Coronary artery (tissue), 2 donors: ENCODE results near the gene GTPBP10.

Experiments
- DNase-seq: peaks from one replicate; pipeline ENCODE4 v3.0.0-alpha.2; 2017; ENCODE audit warnings: low spot score
- H3K27ac ChIP-seq, 2 donors: fragments of 200-600 bp; sonication (generic); one replicate each; pipeline ENCODE4 v1.5.1; 2016 to 2019
- H3K4me3 ChIP-seq: fragments of 200-600 bp; sonication (generic); 2 replicates; pipeline ENCODE4 v1.5.1; 2016; ENCODE audit warnings: mild to moderate bottlenecking, moderate library complexity
- TF ChIP-seq, protein P1 (sequence below): fragments of 200-600 bp; sonication (generic); IDR thresholded peaks from one replicate; pipeline ENCODE4 v1.5.1; 2019; ENCODE audit warnings: antibody characterized with exemption

GTPBP10 gene

DNA sequence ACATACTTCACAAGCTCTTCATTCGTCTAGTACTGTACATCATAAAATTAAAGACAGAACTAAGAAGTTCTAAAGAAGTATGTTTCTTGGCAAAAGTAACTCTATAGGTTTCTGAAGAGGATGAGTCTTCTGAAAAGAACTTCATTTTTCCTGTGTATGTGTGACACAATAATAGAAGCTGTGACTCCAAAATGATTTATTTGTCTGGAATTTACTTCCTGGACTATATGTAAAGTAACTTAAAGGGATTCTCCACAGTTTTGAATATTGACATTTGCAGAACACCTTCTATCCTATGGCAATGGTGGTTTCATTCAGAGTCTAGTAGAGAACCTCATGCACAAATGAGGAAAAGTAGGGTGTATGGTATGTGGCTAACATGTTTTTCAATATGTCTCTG, 36.9 kb downstream of the GTPBP10 start:
- Histone ChIP-seq H3K4me3 (no peak overlapping the region), H3K27ac (no peak overlapping the region)
- no peak for DNase-seq
- TF ChIP-seq, protein P1, sequence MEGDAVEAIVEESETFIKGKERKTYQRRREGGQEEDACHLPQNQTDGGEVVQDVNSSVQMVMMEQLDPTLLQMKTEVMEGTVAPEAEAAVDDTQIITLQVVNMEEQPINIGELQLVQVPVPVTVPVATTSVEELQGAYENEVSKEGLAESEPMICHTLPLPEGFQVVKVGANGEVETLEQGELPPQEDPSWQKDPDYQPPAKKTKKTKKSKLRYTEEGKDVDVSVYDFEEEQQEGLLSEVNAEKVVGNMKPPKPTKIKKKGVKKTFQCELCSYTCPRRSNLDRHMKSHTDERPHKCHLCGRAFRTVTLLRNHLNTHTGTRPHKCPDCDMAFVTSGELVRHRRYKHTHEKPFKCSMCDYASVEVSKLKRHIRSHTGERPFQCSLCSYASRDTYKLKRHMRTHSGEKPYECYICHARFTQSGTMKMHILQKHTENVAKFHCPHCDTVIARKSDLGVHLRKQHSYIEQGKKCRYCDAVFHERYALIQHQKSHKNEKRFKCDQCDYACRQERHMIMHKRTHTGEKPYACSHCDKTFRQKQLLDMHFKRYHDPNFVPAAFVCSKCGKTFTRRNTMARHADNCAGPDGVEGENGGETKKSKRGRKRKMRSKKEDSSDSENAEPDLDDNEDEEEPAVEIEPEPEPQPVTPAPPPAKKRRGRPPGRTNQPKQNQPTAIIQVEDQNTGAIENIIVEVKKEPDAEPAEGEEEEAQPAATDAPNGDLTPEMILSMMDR: no peak

DNA sequence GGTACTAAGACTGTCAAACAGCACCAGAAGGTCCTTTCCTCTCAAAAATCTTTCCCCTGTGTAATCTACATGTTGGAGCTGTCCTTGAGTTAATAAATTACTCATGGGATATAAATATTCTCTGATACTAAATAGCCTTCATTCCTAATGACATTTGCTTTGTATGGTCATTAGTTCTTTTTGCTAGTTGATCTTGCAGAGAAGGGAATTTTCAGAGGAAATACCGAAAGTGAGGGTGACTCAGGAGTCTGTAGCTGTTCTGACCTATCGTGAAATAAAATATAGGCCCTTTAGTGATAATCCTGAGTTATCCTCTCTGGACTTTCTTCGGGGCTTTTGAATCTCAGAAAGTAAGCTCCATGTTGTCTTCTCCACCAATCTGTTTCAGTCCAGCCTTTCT, 37.3 kb downstream of the GTPBP10 start:
- H3K4me3 ChIP-seq: no peak overlapping the region
- no peak overlapping the region for H3K27ac ChIP-seq
- TF ChIP-seq, protein P1: no peak
- no peak for DNase-seq

DNA sequence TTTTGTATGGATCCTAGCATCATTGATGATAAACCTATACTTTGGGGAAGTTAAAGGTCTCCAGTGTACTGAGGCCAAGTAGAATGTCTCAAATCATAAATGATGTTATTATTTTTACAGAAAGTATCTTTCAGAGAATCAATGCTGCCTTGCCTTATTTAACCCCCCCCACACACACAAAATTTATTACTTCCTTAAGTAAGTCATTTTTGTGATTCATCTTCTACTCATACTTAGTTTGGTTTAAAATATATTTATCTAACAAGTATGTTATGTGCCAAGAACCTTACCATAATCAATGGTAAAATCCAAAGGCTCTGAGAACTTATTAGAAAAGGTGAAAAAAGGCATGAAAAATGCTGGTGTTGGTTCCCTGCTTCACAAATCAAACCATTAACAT, 37.9 kb downstream of the GTPBP10 start:
- Histone ChIP-seq H3K4me3 (no peak overlapping the region), H3K27ac (no peak overlapping the region)
- TF ChIP-seq, protein P1: no peak
- no peak for DNase-seq

DNA sequence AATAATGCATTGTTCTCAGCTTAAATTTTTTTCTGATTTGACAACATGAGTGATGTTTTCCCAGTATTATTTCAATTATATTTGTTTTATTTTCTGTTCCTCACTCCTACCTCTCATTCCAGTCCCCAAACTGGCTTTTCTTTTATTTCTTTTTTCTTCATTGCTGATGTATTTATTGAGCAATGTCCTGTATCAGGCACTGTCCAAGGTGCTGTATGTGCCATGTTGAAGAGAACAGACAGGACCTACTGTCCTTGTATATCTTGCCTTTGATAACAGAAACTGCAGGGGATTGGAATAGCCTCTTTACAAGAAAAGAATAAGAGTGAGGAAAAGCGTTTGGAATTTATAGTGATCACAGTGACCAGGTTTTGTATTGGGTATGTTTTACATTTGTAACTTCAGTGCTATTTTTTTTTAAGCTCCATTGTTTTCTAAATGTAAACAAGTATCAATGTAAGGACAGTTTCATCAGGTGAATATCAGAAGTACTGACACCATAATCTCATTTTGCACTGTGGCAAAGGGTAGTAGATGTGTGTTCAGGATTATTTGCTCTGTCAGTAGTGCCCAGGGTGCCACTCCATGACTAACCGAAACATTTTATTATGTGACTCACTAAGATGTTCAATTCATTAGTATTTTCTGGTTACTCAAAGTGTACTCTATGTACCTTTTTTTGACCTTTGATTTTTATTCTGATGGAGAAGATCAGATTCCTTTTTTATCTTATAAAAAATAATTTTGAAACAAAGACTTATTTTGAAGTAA, 41.1 kb downstream of the GTPBP10 start:
- H3K27ac ChIP-seq: no peak overlapping the region
- TF ChIP-seq, protein P1: no peak
- no peak overlapping the region for H3K4me3 ChIP-seq
- no peak for DNase-seq

DNA sequence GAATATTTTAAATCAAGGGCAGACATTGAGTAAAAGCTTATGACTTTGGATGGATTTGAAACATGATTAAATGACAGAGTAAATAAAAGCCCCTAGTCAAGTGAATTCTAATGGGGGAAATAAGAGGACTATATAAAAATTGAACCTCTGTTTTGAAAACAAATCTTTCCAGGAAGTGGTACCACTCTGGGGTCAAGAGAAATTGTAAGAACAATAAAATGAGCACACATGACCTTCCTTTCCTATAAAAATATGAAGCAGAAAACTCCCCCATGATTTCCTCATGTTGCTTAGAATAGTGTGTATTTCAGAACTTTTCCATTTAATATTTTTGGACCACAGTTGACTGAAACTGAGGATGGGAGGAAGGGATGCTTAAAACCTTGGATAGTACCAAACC, 44.4 kb downstream of the GTPBP10 start:
- H3K27ac ChIP-seq: no peak overlapping the region
- TF ChIP-seq, protein P1: no peak
- no peak for DNase-seq
- no peak overlapping the region for H3K4me3 ChIP-seq

DNA sequence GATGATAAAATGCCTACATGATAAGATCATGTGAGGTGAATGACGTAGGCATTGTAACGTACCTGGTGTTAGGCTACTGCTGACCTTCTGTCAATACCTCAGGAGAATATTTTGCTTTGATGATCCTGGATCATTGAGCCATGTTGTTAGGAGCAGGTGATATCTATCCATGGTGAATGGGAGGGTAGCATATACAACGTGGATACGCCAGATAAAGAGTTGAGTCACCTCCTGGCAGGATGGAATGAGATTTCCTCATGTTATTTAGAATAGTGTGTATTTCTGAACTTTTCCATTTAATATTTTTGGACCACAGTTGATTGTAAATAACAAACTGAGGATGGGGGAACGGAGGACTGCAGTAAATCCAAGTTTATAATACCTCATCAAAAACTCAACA, 45.0 kb downstream of the GTPBP10 start:
- Histone ChIP-seq H3K4me3 (no peak overlapping the region), H3K27ac (no peak overlapping the region)
- TF ChIP-seq, protein P1: no peak
- DNase-seq: no peak

DNA sequence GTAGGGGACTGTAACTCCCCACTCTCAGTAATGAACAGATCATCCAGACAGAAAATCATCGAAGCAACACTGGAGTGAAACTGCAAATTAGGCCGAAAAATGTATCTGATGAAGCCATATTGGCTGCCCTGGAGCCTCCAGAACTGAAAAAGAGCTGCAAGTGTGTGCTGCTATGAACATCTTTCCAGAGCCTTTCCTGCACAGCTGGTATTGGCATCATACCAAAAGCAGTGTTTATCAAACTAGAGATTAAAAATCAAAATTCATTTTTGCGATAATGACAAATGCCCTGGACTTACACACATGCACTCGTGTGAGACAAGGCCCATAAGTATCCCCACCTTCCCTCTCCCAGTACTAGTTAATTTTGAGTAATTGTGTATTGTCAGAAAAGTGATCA, 49.9 kb downstream of the GTPBP10 start:
- H3K27ac ChIP-seq: no peak overlapping the region
- TF ChIP-seq, protein P1: no peak
- no peak overlapping the region for H3K4me3 ChIP-seq
- no peak for DNase-seq
